Activated T-cell treated with anti-CD3 and anti-CD28 coated beads, Interleukin-2, amount 50 U/mL, for 24 hours (primary cell): ENCODE measurements around the gene TRIM52.
"Not testable (repeated sequence)": the region's sequence is repeated elsewhere in the genome, so short reads cannot be mapped to it uniquely, and the experiment has no call there.

Source experiments
- DNase-seq: peaks from one replicate; pipeline ENCODE4 v3.0.0-alpha.2; 2020
- H3K27ac Mint-ChIP-seq: 2 replicates; pipeline ENCODE4 v1.8.0; 2020; ENCODE audit warnings: mild to moderate bottlenecking, mixed read lengths
- H3K27me3 Mint-ChIP-seq: 2 replicates; pipeline ENCODE4 v1.8.0; 2020; ENCODE audit warnings: mixed read lengths
- H3K36me3 Mint-ChIP-seq: 2 replicates; pipeline ENCODE4 v1.8.0; 2020; ENCODE audit warnings: low read depth, mixed read lengths
- H3K4me1 Mint-ChIP-seq: 2 replicates; pipeline ENCODE4 v1.8.0; 2020; ENCODE audit warnings: low read depth, mixed read lengths
- H3K4me3 Mint-ChIP-seq: 2 replicates; pipeline ENCODE4 v1.8.0; 2020; ENCODE audit warnings: mild to moderate bottlenecking, moderate library complexity, mixed read lengths
- H3K9me3 Mint-ChIP-seq: 2 replicates; pipeline ENCODE4 v1.8.0; 2020; ENCODE audit warnings: mixed read lengths

Gene TRIM52

GRCh38 chr5:181260720-181261319 lies at the start of gene TRIM52:
TRIM52 (minus strand) TSS chr5:181261143; CDS start chr5:181260813, 330 bp downstream.
- Mint-ChIP-seq H3K27ac (peak within 1 kb of the TSS; percentile 92), H3K36me3 (peaks cover 67% of the 10 kb centered on the region), H3K4me3 (peak within 1 kb of the TSS; percentile 93), H3K27me3 (no peaks in the 10 kb centered on the region), H3K4me1 (peaks cover 48% of the 10 kb centered on the region), H3K9me3 (no peaks in the 10 kb centered on the region)
- DNase-seq, result peak; percentile 93

- not testable (repeated sequence) for H3K36me3 Mint-ChIP-seq, H3K4me3 Mint-ChIP-seq, H3K27me3 Mint-ChIP-seq, H3K9me3 Mint-ChIP-seq, DNase-seq, H3K4me1 Mint-ChIP-seq, H3K27ac Mint-ChIP-seq
Observed at GRCh38 chr5:181287331-181287730, 26.4 kb upstream of the TRIM52 start.

DNA sequence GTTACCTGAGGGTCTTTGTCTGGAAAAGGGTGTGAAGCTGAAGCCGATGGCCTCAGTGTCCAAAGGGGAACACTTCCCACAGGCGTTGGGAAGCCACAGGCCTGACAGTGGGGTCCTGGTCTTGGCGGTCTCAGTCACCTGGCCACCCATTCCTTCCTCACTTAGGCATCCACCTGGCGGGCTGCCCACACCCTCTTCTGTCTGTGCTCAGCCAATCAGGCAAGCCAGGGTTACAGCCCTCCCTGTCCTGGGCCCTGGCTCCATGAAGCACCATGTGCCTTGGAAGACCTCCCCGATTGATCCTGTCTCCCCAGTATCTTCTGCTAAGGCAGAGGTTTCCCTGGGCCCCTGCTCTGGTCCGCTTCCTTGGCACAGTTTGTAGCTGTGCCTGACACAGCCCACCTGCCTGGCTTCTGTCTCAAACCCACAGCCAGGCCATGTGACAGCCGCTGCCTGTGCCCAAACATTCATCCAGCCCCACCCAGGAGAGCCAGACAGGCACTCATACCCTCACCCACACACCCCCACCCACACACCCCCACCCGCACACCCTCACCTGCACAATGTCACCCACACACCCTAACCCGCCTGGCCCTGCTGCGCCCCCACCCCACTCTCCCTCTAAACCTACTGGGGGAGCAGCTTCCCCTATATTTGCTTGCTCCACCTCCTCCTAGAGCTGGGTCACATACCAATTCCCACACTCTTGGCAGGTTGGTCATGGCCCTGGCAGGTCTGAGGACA lies 25.2 kb upstream of the TRIM52 start:
- H3K36me3 Mint-ChIP-seq, H3K4me3 Mint-ChIP-seq, DNase-seq, H3K9me3 Mint-ChIP-seq, H3K27ac Mint-ChIP-seq, H3K4me1 Mint-ChIP-seq, H3K27me3 Mint-ChIP-seq: not testable (repeated sequence)

DNA sequence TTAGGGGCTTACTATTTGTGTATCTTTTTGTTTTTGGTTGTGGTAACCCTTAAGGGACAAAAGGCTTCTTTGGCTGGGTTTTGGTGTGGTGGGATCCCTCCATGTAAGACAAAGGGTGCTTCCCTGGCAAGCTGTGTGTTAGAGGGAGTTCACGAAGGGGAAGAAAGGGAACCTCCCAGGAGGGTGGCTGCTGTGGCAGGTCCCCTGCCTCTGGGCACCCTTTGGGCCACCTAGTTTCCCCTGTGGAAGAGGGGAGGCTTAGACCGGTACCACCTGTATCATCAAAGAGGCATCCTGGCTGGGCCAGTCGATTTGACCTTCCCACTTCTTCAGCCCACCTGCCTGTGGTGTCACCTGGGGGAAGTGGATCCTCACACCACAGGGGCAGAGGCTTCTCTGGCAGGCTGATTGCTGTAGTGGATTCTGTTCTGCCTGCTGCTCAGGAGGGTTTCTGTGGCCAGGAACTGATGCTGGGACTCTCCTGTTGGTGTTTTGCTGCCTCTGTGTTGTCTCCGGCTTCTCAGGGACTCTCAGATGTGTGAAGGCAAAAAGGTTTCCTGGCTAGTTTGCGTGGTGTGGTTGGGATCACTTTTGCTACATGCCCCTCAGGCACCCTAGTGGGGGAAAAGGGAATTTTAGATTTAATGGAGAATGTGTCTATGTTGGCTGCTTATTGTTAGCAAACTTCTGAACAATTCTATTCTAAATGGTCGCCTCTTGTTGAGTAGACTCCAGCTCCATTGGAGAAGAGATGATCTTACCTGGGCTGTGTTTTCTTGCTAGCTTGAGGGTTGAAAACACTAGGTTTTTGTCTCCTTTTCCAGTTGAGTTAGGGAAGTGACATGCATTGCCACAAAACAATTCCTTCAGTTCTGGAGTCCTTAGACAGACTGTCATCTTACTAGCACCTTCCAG lies 23.2 kb upstream of the TRIM52 start:
- H3K27ac Mint-ChIP-seq, result not testable (repeated sequence)

GRCh38 chr5:181283347-181283746 lies 22.4 kb upstream of the TRIM52 start:
- Mint-ChIP-seq H3K36me3 (no peaks in the 10 kb centered on the region), H3K27me3 (no peaks in the 10 kb centered on the region), H3K4me3 (no peak overlapping the region), H3K27ac (no peak overlapping the region), H3K4me1 (no peaks in the 10 kb centered on the region), H3K9me3 (no peaks in the 10 kb centered on the region)
- no peak for DNase-seq

More for the DNA sequence above, 23.2 kb upstream of the TRIM52 start:
- H3K4me3 Mint-ChIP-seq, DNase-seq, H3K36me3 Mint-ChIP-seq, H3K9me3 Mint-ChIP-seq, H3K4me1 Mint-ChIP-seq, H3K27me3 Mint-ChIP-seq: not testable (repeated sequence)

DNA sequence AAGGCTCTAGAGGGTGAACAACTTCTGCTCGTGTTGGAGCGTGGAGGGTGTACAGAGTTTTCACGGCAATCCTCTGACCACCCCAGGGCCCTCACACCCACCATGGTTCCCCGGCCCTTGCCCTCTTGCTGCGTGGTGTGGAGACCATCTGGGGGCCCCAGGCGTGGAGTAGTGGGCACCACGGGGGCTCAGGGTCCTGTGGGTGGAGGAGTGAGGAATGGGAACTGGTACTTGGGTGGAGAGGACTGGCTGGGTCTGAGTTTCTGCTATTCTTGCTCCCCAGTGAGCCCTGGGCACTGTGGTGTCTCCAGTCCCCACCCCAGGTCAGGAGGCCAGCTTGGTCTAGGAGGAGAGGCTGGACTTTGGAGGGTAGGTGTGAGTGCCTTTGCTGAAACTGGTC lies 21.9 kb upstream of the TRIM52 start:
- Mint-ChIP-seq H3K9me3 (no peaks in the 10 kb centered on the region), H3K36me3 (no peaks in the 10 kb centered on the region), H3K27ac (no peak overlapping the region), H3K4me3 (no peak overlapping the region), H3K27me3 (no peaks in the 10 kb centered on the region), H3K4me1 (no peaks in the 10 kb centered on the region)
- DNase-seq, result no peak

GRCh38 chr5:181282415-181282814 lies 21.5 kb upstream of the TRIM52 start:
- H3K27ac Mint-ChIP-seq, DNase-seq, H3K27me3 Mint-ChIP-seq, H3K36me3 Mint-ChIP-seq, H3K4me1 Mint-ChIP-seq, H3K4me3 Mint-ChIP-seq, H3K9me3 Mint-ChIP-seq: not testable (repeated sequence)

DNA sequence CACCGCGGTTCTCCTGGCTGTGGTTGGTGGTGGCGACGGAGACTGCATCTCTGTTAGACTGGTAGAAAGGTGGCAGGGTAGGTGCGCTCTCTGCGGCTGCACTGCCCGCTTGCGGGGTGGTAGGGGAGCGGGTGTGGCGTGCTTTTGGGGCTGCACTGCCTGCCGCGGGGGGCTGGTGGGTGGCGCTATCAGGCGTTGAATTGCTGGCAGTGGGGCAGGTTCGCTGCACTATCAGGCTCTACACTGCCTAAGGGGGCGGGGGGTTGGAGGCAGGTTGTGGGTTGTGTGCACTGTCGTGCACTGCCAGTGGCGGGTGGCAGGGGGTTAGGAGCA lies 21.0 kb upstream of the TRIM52 start:
- no peaks in the 10 kb centered on the region for H3K4me1 Mint-ChIP-seq
- no peaks in the 10 kb centered on the region for H3K27me3 Mint-ChIP-seq
- H3K36me3 Mint-ChIP-seq, result no peaks in the 10 kb centered on the region
- H3K9me3 Mint-ChIP-seq, result no peaks in the 10 kb centered on the region
- no peak overlapping the region for H3K27ac Mint-ChIP-seq
- H3K4me3 Mint-ChIP-seq, result no peak overlapping the region
- no peak for DNase-seq

- Mint-ChIP-seq H3K36me3 (no peaks in the 10 kb centered on the region), H3K9me3 (no peaks in the 10 kb centered on the region), H3K27ac (no peak overlapping the region), H3K4me3 (no peak overlapping the region), H3K4me1 (no peaks in the 10 kb centered on the region), H3K27me3 (no peaks in the 10 kb centered on the region)
- no peak for DNase-seq
Observed at GRCh38 chr5:181281077-181281983, 20.4 kb upstream of the TRIM52 start.

- no peak for DNase-seq
- H3K4me1 Mint-ChIP-seq, result no peaks in the 10 kb centered on the region
Observed at GRCh38 chr5:181280251-181280762, 19.4 kb upstream of the TRIM52 start.

GRCh38 chr5:181273433-181273744 lies 12.4 kb upstream of the TRIM52 start:
- not testable (repeated sequence) for H3K27ac Mint-ChIP-seq, H3K9me3 Mint-ChIP-seq, H3K36me3 Mint-ChIP-seq, DNase-seq, H3K4me1 Mint-ChIP-seq, H3K4me3 Mint-ChIP-seq, H3K27me3 Mint-ChIP-seq

More at GRCh38 chr5:181280251-181280762, 19.4 kb upstream of the TRIM52 start:
- no peak overlapping the region for H3K4me3 Mint-ChIP-seq
- H3K27me3 Mint-ChIP-seq, result no peaks in the 10 kb centered on the region
- no peak overlapping the region for H3K27ac Mint-ChIP-seq
- H3K36me3 Mint-ChIP-seq, result no peaks in the 10 kb centered on the region
- no peaks in the 10 kb centered on the region for H3K9me3 Mint-ChIP-seq

DNA sequence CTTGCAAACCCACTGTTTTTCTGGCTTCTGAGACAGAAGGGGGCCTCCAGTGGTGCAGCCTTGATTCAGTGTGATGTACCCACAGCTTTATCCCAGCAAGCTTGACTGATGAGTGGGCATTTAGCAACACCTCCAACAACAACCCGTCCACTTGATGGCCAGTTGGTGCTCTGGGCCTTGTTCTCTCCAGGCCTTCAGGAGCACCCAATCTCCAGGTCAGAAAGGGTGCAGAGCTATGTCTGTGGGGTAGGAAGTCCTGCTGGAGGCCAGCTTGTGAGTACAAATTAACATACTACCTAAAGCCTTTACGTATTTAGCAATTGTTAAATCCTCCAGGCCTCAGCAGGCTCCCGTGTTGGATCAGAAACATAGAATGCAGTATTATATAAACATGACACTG lies 10.1 kb upstream of the TRIM52 start:
- no peak for DNase-seq
- H3K9me3 Mint-ChIP-seq, result no peaks in the 10 kb centered on the region
- H3K27me3 Mint-ChIP-seq, result no peaks in the 10 kb centered on the region
- H3K36me3 Mint-ChIP-seq, result no peaks in the 10 kb centered on the region
- no peak overlapping the region for H3K4me3 Mint-ChIP-seq
- no peaks in the 10 kb centered on the region for H3K4me1 Mint-ChIP-seq
- no peak overlapping the region for H3K27ac Mint-ChIP-seq

DNA sequence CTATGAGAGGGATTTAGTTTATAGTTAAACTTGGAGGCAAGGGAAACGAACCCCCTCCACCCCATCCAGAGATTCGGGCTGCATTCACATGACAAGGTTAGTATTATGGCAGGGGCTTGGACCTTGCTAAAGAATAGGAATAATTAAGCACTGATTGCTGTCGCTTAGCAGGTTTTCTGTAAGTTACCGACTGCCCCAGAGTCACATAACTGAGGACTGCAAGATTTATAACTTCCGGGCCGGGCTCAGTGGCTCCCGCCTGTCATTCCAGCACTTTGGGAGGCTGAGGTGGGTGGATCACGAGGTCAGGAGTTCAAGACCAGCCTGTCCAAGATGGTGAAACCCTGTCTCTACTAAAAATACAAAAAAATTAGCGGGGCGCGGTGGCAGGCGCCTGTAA lies 7.0 kb upstream of the TRIM52 start:
- H3K36me3 Mint-ChIP-seq, result peaks cover 20% of the 10 kb centered on the region
- not testable (repeated sequence) for H3K27me3 Mint-ChIP-seq, H3K4me3 Mint-ChIP-seq, H3K9me3 Mint-ChIP-seq, H3K4me1 Mint-ChIP-seq, DNase-seq, H3K27ac Mint-ChIP-seq

GRCh38 chr5:181267291-181267904 lies 6.5 kb upstream of the TRIM52 start:
- not testable (repeated sequence) for H3K27me3 Mint-ChIP-seq, H3K9me3 Mint-ChIP-seq, H3K27ac Mint-ChIP-seq, H3K4me3 Mint-ChIP-seq, DNase-seq
- peaks cover 25% of the 10 kb centered on the region for H3K36me3 Mint-ChIP-seq
- peaks cover 12% of the 10 kb centered on the region for H3K4me1 Mint-ChIP-seq
